HG03575 (cell line): Measurements from ENCODE around the gene INF2.

Experiments used
- ATAC-seq: cut with Tn5 transposase; IDR thresholded peaks from one replicate; pipeline ENCODE4 v1.9.1; 2021; ENCODE audit not compliant: unreplicated experiment, insufficient number of reproducible peaks, low FRiP score; ENCODE audit errors: extremely low read depth

Gene INF2

GRCh38 chr14:104698688-104699425, 9.4 kb downstream of the INF2 start:
- no peak for ATAC-seq

DNA sequence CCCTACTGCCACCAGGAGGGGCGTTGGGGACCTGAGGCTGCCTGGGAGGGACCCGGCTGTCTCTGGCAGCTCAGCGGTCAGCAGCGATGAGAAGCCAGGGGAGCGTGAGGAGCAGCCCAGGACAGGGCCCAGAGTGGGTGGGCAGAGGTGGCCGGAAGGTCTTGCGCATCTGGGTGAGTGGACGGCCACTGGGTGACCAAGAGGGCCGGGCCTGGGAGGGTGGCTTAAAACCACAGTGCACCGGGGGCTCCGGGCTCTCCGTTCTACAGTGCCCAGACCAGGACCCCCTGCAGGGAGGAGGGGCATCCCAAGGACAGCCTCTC, 10.0 kb downstream of the INF2 start:
- ATAC-seq = no peak

- no peak for ATAC-seq
Observed at GRCh38 chr14:104700225-104700651, 10.8 kb downstream of the INF2 start.

DNA sequence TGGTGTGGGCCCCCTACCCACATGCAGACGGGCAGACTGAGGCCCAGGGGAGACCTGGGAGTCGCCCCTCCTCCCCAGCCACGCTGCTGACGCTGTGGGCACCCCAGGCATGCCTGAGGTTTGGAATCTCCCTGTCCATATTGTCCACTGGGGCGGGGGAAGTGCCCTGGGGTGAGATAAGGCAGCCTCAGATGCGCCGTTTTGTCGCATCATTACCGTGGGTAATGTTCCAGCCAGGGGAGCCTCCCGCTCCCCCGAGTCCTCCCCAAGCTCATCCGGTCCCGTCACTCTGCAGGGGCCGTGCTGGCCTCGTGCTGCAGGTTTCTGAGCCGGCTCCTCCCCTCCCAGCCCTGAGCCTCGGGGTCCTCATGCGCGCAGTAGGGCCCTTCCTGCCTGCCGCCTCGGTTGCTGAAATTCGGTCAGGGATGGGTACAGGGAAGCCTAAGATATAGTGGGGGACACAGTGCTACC, 11.4 kb downstream of the INF2 start:
- no peak for ATAC-seq

DNA sequence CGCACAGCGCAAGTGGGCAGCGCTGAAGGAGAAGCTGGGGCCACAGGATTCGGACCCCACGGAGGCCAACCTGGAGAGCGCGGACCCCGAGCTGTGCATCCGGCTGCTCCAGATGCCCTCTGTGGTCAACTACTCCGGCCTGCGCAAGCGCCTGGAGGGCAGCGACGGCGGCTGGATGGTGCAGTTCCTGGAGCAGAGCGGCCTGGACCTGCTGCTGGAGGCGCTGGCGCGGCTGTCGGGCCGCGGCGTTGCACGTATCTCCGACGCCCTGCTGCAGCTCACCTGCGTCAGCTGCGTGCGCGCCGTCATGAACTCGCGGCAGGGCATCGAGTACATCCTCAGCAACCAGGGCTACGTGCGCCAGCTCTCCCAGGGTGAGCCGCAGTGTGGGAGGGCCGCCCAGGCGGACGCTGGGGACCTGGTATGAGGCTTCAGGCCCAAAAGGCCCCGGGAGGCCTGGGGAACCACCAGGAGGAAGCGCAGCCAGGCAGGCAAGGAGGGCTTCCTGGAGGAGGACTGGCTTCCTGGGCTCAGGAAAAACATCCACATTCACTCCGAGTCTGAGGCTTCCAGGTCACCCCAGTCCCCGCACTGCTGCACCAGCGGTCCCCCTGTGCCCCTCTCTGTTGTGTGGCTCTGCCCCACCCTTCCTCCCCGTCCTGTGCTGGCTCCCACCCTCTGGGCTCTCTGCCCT, 12.1 kb downstream of the INF2 start:
- no peak for ATAC-seq

DNA sequence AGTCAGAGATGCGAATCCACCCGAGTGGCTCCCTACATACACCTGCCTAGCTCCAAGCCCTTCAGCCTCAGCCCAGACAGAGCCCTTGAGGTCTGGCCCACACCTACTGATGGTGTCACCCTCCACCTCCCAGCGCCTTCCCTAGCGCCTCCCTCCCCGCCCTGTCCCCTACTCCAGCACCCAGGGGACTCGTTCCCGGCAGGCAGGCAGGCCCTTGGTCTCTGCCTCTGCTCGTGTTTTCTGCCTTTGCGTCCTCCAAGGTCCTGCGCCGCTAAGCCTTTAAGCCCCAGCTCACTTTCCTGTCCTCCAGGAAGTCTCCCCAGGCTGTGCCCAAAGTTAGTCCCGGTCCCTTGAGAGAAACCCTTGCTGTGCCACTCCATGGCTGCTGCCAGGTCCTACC, 12.7 kb downstream of the INF2 start:
- no peak for ATAC-seq

DNA sequence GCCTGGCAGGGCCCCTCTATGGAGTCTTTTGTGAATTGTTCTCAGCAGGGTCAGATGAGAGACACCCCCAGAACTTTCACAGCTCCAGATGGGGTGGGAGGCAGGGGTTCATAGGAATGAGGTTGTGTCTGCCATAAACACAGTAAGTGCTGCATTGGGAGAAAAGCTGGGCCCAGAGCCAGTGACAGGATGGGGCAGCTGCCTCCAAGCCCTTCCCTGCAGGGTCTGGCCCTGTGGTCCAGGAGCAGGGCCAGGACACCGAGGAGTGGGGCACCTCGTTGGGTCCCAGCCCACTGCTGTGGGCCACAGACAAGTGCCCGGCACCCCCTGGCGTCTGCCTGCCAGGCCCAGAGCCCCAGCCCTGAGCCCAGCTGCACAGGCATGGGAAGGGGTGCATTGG, 13.3 kb downstream of the INF2 start:
- no peak for ATAC-seq

DNA sequence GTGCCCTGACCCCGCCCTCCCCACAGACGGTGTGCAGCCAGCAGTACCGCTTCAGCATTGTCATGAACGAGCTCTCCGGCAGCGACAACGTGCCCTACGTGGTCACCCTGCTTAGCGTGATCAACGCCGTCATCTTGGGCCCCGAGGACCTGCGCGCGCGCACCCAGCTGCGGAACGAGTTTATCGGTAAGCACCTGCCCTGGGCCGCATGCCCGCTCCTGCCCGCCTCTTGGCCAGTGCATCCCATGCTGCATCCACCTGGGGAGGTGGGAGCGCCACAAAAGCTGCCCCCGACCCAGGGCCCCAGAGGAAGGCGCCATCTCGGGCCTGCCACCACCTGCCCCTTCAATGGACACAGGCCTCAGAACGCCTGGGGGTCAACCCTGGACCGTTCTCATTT, 13.9 kb downstream of the INF2 start:
- no peak for ATAC-seq

DNA sequence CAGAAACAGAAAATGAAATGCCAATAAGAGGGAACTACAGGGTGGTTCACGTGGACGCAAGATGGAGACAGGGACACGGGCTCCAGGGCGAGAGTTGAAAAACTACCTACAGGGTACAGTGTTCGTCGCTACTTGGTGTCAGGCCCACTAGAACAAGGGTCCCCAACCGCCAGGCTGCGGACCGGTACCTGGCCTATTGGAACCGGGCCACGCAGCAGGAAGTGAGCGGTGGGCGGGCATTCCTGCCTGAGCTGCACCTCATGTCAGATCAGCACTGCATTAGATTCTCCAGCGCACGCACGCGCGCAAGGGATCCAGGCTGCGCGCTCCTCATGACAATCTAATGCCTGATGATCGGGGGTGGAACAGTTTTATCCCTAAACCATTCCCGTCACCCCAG, 14.8 kb downstream of the INF2 start:
- ATAC-seq = no peak

DNA sequence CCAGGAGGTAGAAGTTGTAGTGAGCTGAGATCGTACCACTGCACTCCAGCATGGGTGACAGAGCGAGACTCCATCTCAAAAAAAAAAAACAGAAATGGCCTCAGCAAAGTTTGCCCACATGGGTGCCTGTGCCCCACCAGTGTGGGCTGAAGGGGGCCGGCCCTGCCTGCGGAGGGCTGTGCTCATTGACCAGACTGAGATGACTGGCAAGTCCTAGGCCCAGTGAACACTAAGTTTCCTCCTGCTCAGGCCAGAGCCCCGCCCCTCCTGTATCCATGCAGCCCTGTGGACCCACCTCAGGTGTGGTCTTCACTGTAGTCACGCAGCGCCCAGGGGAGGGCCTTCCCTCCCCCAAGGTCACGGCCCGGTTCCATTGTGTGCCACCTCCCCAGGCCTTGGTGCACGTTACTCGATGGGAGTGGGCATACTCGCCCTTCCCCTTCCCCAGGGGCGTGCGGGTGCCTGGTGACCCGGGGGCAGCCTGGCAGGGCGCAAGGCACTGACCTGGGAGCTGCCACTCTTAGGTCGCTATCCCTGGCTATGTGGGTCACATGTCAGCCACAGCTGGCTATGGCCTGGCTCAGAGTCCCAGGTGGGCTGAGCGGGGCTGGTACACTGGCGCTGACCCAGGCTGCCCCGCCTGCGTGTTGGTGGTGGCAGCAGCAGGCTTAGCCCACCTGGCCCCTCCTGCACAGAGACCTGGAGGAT, 16.1 kb downstream of the INF2 start:
- ATAC-seq = no peak

DNA sequence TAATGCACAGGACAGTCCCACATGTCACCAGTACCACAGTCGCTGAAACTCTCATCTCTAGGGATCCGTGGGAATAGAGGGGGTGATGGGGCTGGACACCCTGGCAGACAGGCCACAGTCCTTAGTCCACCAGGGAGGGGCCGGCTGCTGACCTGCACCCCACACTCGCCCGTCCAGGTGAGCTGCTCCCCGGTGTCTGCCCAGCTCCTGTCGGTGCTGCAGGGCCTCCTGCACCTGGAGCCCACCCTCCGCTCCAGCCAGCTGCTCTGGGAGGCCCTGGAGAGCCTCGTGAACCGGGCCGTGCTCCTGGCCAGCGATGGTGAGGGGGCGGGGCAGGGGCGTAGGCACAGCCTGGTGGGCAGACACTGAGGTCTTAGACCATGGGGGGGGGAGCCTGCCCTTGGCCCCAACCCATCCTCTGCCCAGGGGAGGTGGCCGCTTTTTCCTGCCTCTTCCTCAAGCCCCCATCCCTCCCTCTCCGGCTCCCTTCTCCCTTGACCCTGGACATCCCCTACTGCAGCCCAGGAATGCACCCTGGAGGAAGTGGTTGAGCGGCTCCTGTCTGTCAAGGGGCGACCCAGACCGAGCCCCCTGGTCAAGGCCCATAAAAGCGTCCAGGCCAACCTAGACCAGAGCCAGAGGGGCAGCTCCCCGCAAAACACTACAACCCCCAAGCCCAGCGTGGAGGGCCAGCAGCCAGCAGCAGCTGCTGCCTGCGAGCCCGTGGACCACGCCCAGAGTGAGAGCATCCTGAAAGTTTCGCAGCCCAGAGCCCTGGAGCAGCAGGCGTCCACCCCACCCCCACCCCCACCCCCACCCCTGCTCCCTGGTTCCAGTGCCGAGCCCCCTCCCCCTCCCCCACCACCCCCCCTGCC, 17.6 kb downstream of the INF2 start:
- ATAC-seq = no peak

DNA sequence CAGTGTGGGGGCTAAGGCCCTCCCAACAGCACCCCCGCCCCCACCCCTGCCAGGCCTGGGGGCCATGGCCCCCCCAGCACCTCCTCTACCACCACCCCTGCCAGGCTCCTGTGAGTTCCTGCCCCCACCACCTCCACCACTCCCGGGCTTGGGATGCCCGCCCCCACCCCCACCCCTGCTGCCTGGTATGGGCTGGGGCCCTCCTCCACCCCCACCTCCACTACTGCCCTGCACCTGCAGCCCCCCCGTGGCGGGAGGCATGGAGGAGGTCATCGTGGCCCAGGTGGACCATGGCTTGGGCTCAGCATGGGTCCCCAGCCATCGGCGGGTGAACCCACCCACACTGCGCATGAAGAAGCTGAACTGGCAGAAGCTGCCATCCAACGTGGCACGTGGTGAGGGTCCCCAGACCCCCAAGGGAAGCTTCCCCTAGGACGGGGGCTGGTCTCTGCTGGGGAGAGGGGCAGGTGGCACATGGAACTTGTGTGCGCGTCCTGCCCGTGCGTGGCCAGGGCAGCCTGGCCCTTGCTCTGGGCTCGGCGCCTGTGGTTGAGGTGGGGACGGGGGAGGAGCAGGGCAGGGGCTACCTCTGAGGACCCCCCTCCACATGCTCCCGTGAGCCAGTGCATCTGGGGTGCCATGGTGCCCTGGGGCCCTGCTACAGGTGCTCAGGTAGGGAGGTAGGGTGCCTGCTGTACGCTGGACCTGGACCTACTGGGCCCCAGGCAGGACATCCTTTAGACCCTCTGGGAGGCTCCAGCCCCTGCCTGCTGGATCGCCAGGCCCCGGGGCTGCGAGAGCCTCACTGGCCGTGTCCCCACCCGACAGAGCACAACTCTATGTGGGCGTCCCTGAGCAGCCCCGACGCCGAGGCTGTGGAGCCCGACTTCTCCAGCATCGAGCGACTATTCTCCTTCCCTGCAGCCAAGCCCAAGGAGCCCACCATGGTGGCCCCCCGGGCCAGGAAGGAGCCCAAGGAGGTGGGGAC, 18.5 kb downstream of the INF2 start:
- no peak for ATAC-seq

DNA sequence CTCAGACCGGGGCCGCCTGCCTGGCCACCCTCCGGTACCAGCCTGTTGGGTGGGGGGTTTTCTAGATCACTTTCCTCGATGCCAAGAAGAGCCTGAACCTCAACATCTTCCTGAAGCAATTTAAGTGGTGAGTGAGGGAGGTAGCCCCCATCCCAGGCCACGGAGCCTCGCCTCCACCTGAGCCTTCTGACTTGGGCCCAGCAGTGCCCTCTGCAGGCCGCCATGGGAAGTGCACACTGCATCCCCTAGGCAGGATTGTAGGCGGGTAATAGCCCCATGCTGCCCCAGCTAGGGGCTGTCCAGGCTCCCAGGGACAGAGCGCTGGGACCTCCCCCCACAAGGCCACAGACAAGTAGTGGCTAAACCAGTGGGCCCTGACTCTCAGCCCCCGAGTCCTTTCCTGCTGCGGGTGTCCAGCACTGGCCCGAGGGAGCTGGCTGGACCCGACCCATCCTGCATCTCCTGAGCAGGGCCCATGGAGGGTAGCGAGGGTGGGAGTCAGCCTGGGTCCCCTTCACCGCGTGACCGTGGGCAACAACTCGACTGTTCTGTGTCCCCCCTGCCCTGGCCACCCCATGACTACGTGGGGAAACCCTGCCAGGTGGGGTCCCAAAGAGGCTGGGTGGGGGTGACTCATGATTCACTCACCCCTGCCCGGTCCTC, 19.3 kb downstream of the INF2 start:
- ATAC-seq = no peak

GRCh38 chr14:104709387-104710039, 20.1 kb downstream of the INF2 start:
- ATAC-seq = no peak

GRCh38 chr14:104710071-104710735, 20.8 kb downstream of the INF2 start:
- no peak for ATAC-seq

GRCh38 chr14:104712881-104713734, 23.7 kb downstream of the INF2 start:
- no peak for ATAC-seq
